Measurements from ENCODE around the gene BPGM. TPM values are rescaled to one million over a fixed set of nuclear protein-coding genes. Genes with fewer than 3 reads are reported as not detected.

Gene BPGM
- total RNA-seq, 1 donor from 2014 or later = 14.8 TPM

DNA sequence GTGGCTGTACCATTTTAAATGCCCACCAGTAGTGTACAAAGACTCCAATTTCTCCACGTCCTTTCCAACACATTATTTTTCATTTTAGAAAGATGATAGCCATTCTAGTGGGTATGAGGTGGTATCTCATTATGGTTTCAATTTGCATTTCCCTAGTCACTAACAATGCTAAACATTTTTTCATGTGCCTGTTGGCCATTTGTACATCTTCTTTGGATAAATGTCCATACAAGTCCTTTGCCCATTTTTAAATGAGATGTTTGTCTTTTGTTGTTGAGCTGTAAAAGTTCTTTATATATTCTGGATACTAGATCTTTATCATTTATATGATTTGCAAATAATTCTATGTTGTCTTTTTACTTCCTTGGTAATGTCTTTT, 18.9 kb upstream of the BPGM start:
- TF ChIP-seq, protein P1, sequence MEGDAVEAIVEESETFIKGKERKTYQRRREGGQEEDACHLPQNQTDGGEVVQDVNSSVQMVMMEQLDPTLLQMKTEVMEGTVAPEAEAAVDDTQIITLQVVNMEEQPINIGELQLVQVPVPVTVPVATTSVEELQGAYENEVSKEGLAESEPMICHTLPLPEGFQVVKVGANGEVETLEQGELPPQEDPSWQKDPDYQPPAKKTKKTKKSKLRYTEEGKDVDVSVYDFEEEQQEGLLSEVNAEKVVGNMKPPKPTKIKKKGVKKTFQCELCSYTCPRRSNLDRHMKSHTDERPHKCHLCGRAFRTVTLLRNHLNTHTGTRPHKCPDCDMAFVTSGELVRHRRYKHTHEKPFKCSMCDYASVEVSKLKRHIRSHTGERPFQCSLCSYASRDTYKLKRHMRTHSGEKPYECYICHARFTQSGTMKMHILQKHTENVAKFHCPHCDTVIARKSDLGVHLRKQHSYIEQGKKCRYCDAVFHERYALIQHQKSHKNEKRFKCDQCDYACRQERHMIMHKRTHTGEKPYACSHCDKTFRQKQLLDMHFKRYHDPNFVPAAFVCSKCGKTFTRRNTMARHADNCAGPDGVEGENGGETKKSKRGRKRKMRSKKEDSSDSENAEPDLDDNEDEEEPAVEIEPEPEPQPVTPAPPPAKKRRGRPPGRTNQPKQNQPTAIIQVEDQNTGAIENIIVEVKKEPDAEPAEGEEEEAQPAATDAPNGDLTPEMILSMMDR (IDR thresholded peaks at IDR 0.05) = no peak
- Histone ChIP-seq H3K9me3 (no peaks in the 10 kb centered on the region), H3K4me3 (no peak overlapping the region), H3K27ac (no peak overlapping the region), H3K27me3 (peaks cover 11% of the 10 kb centered on the region), H3K4me1 (no peaks in the 10 kb centered on the region), H3K36me3 (no peaks in the 10 kb centered on the region)
- DNase-seq = no peak
- intact Hi-C loops (cut with DNase I) = no loop called here
- ATAC-seq = no peak

DNA sequence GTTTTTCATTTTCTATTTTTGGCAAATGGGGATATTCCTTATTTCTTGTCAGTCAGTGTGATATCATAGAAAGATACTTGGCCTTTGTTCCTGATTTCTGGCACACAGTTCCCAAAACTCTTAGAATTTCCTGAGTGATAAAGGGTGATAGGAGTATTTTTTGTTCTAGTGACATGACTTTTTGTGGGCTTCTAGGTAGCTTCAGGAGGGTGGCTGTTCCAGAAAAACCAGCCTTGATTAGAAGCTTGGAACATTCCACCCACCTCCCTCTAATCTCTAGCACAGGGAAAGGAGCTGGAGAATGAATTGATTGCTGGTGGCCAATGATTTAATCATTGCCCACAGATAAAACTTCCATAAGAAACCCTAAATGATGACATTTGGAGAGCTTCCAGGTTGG, 17.2 kb upstream of the BPGM start:
- Histone ChIP-seq H3K4me1 (no peaks in the 10 kb centered on the region), H3K9me3 (no peaks in the 10 kb centered on the region), H3K36me3 (no peaks in the 10 kb centered on the region), H3K27ac (no peak overlapping the region), H3K4me3 (no peak overlapping the region), H3K27me3 (peaks cover 11% of the 10 kb centered on the region)
- intact Hi-C loops (cut with DNase I) = no loop called here
- ATAC-seq (no peak), DNase-seq (no peak)
- TF ChIP-seq, protein P1 (IDR thresholded peaks at IDR 0.05) = no peak

DNA sequence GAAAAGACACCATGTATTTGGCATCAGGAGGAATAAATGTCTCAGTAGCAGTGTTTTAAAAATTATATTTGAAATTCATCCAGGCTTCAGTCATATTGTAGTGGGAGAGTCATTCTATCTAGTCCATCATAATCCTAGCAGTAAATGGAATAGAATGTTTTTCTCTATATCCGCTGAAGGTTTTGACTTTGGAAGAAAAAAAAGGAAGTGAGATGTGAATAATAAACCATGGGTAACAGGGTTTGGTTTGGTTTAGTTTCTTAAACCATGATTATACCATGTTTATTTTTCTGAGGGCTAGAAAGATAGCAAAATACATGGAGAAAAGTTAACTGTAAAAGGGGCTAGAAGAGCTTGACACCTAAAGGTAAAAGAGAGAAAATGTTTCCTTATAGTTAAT, 16.4 kb upstream of the BPGM start:
- no peaks in the 10 kb centered on the region for H3K36me3 ChIP-seq
- H3K4me3 ChIP-seq = no peak overlapping the region
- TF ChIP-seq, protein P1 (IDR thresholded peaks at IDR 0.05) = no peak
- H3K27me3 ChIP-seq = peaks cover 9% of the 10 kb centered on the region
- DNase-seq (no peak), ATAC-seq (no peak)
- intact Hi-C loops (cut with DNase I) = no loop called here
- no peak overlapping the region for H3K27ac ChIP-seq
- no peaks in the 10 kb centered on the region for H3K9me3 ChIP-seq
- no peaks in the 10 kb centered on the region for H3K4me1 ChIP-seq

DNA sequence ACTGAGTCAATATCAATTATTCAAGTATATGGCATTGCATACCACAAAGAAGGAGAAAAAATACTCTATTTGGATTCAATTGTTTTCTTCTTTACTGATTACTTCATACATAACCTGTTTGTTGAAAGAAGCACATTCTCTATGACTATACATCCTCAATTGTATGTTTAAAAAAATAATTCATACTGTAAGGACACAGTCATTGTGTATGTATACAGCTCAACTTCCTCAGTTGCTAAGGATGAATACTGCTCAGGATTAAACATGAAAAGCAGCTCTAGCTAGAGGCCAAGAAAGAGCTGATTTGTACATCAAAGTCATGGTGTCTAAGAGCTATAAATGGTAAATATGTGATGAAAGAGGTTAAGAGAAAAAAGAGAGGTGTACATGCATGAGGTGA, 15.8 kb upstream of the BPGM start:
- peaks cover 6% of the 10 kb centered on the region for H3K4me1 ChIP-seq
- intact Hi-C loops (cut with DNase I) = no loop called here
- ATAC-seq (no peak), DNase-seq (no peak)
- H3K4me3 ChIP-seq = no peak overlapping the region
- no peak overlapping the region for H3K27ac ChIP-seq
- TF ChIP-seq, protein P1 (IDR thresholded peaks at IDR 0.05) = no peak
- peaks cover 2% of the 10 kb centered on the region for H3K27me3 ChIP-seq
- H3K9me3 ChIP-seq = no peaks in the 10 kb centered on the region
- no peaks in the 10 kb centered on the region for H3K36me3 ChIP-seq

DNA sequence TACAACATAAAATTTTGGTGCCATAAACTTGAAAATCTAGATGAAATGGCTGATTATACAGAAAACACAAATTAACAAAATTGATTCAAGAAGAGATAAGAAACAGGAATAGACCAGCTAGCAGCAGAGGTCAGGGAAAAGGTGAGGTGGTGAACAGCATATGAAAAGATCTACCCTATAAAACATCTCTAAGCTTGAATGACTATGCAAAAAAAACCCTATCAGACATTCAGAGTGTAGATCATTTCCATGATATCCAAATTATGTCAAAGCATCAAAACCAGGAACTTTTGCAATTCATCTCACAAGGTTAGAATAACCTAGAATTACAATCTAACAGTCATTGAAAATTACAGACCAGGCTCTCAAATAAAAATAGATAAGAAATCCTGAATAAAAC, 14.6 kb upstream of the BPGM start:
- no peak overlapping the region for H3K27ac ChIP-seq
- H3K27me3 ChIP-seq = no peaks in the 10 kb centered on the region
- no peak for ATAC-seq
- H3K4me3 ChIP-seq = no peak overlapping the region
- no peaks in the 10 kb centered on the region for H3K36me3 ChIP-seq
- no peak for DNase-seq
- H3K4me1 ChIP-seq = peaks cover 6% of the 10 kb centered on the region
- H3K9me3 ChIP-seq = no peaks in the 10 kb centered on the region
- intact Hi-C loops (cut with DNase I) = no loop called here
- TF ChIP-seq, protein P1 (IDR thresholded peaks at IDR 0.05) = no peak

DNA sequence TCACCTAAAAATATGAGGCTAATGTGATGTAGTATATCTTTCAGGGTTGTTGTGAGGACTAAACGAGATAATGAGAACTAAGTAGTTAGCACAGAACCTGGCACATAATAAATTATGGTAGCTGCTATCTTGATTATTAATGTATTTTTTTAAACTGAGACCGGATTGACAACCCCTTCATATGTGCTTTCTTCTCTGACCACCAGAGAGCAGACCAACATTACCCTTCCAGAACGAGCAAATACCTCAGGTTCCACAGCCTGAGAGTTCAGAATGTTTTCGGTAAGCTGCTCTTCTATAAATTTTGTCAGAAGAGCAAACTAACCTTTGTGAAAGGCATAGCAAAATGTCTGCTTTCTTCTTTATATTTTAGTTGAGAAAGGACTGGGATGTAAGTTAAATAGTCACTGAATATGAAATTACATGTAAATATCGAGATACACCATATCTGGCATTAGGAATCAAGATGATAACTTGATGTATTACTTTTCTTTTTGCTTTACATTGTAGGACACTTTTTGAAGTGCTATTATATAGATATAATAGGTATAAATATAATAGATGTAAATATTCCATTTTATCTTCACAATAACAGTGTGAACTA, 13.6 kb upstream of the BPGM start:
- H3K4me1 ChIP-seq = peaks cover 12% of the 10 kb centered on the region
- no peaks in the 10 kb centered on the region for H3K27me3 ChIP-seq
- no peak overlapping the region for H3K27ac ChIP-seq
- no peak overlapping the region for H3K4me3 ChIP-seq
- no peaks in the 10 kb centered on the region for H3K36me3 ChIP-seq
- peak; percentile 82 for ATAC-seq
- TF ChIP-seq, protein P1 (IDR thresholded peaks at IDR 0.05) = peak; percentile 60
- no peak for DNase-seq
- intact Hi-C loops (cut with DNase I) = no loop called here
- H3K9me3 ChIP-seq = no peaks in the 10 kb centered on the region

Data from upper lobe of right lung (tissue), 1 donor.